ENCODE results near the gene PPP1R15A.
"Not testable (repeated sequence)": the region's sequence is repeated elsewhere in the genome, so short reads cannot be mapped to it uniquely, and the experiment has no call there.

The PPP1R15A gene

GRCh38 chr19:48881741-48882657 is 9.8 kb downstream of the PPP1R15A start:
- no peak for DNase-seq

- DNase-seq, result no peak
Measured at GRCh38 chr19:48883726-48884125, 11.5 kb downstream of the PPP1R15A start.

GRCh38 chr19:48887861-48888612 is 15.8 kb downstream of the PPP1R15A start:
- DNase-seq, result no peak

GRCh38 chr19:48889496-48889895 is 17.3 kb downstream of the PPP1R15A start:
- DNase-seq, result not testable (repeated sequence)

- no peak for DNase-seq
Measured at GRCh38 chr19:48890551-48890950, 18.3 kb downstream of the PPP1R15A start.

- no peak for DNase-seq
Measured at GRCh38 chr19:48895226-48895625, 23.0 kb downstream of the PPP1R15A start.

GRCh38 chr19:48896191-48896720 is 24.0 kb downstream of the PPP1R15A start:
- peak; percentile 62 for DNase-seq

GRCh38 chr19:48897181-48897580 is 25.0 kb downstream of the PPP1R15A start:
- DNase-seq, result no peak

- not testable (repeated sequence) for DNase-seq
Measured at GRCh38 chr19:48899386-48899749, 27.1 kb downstream of the PPP1R15A start.

- peak; percentile 99 for DNase-seq
Measured at GRCh38 chr19:48899781-48900476, 27.7 kb downstream of the PPP1R15A start, which contains the start of gene NUCB1. Gene NUCB1, plus strand, starts transcription at chr19:48900312. Its CDS starts 485 bp downstream, at chr19:48900797.

- no peak for DNase-seq
Measured at GRCh38 chr19:48900477-48901406, 28.5 kb downstream of the PPP1R15A start.

- DNase-seq, result not testable (repeated sequence)
Measured at GRCh38 chr19:48902291-48902690, 30.1 kb downstream of the PPP1R15A start.

- DNase-seq, result not testable (repeated sequence)
Measured at GRCh38 chr19:48903788-48904187, 31.6 kb downstream of the PPP1R15A start.

- no peak for DNase-seq
Measured at GRCh38 chr19:48905664-48906063, 33.4 kb downstream of the PPP1R15A start.

- DNase-seq, result no peak
Measured at GRCh38 chr19:48906324-48906723, 34.1 kb downstream of the PPP1R15A start.

- DNase-seq, result no peak
Measured at GRCh38 chr19:48907671-48908070, 35.5 kb downstream of the PPP1R15A start.

- not testable (repeated sequence) for DNase-seq
Measured at GRCh38 chr19:48909424-48910077, 37.3 kb downstream of the PPP1R15A start.

GRCh38 chr19:48910803-48911202 is 38.6 kb downstream of the PPP1R15A start:
- no peak for DNase-seq

- no peak for DNase-seq
Measured at GRCh38 chr19:48913114-48913889, 41.1 kb downstream of the PPP1R15A start.

GRCh38 chr19:48914181-48914580 is 42.0 kb downstream of the PPP1R15A start:
- no peak for DNase-seq
